SK-N-SH (cell line): Measurements from ENCODE around the gene STK26. TPM values are rescaled to one million over a fixed set of nuclear protein-coding genes. Genes with fewer than 3 reads are reported as not detected.
"Not testable (repeated sequence)": the region's sequence is repeated elsewhere in the genome, so short reads cannot be mapped to it uniquely, and the experiment has no call there.

Experiments used
- CTCF ChIA-PET: fragments of 300-600, 350-600 bp; formaldehyde crosslinking; extraction: SDS; loops from one replicate; lab custom pipeline; 2021; lab: Yijun Ruan, JAX
- POLR2A ChIA-PET: fragments of 350-600 bp; sonication (Branson Sonifier 250); formaldehyde crosslinking; extraction: SDS; loops from one replicate; lab custom pipeline; 2020; ENCODE audit warnings: antibody characterized with exemption, inconsistent platforms; lab: Yijun Ruan, JAX
- DNase-seq: peaks from one replicate; pipeline ENCODE4 v3.0.0; 2012
- H2AFZ ChIP-seq: fragments of 200-600 bp; sonication (generic); 2 replicates; pipeline ENCODE4 v1.8.1; 2016; ENCODE audit warnings: antibody characterized with exemption, mild to moderate bottlenecking, low read depth
- H3F3A ChIP-seq: fragments of 200-600 bp; sonication (generic); replicated peaks from 2 replicates; pipeline ENCODE3; 2016; ENCODE audit warnings: antibody characterized with exemption, mild to moderate bottlenecking; ENCODE audit not compliant: insufficient read depth
- H3K27ac ChIP-seq, 2 experiments: fragments of 200-500 bp in 1 of 2; fragments of 200-600 bp in 1 of 2; sonication (Bioruptor generic) in 1 of 2; sonication (generic), shearing (Covaris generic) in 1 of 2; 2 replicates each; pipeline versions ENCODE4 v1.5.1 to v1.6.1; 2014 to 2016; ENCODE audit warnings: low read depth in 2 of 2, inconsistent platforms in 1 of 2, low read length in 1 of 2, mild to moderate bottlenecking in 1 of 2, mixed read lengths in 1 of 2
- H3K27me3 ChIP-seq: fragments of 200-600 bp; sonication (generic), shearing (Covaris generic); 2 replicates; pipeline ENCODE4 v1.6.1; 2016; ENCODE audit warnings: mixed run types; ENCODE audit not compliant: insufficient read depth
- H3K36me3 ChIP-seq, 2 experiments: fragments of 200-500 bp in 1 of 2; fragments of 200-600 bp in 1 of 2; sonication (Bioruptor generic) in 1 of 2; sonication (generic) in 1 of 2; replicated peaks in 1 of 2; 2 replicates each; pipeline versions ENCODE3 to v1.5.1; 2014 to 2016; ENCODE audit warnings: low read length in 1 of 2, mild to moderate bottlenecking in 1 of 2; ENCODE audit not compliant: insufficient read depth in 2 of 2, control insufficient read depth in 1 of 2
- H3K4me1 ChIP-seq, 2 experiments: fragments of 200-500 bp in 1 of 2; fragments of 200-600 bp in 1 of 2; sonication (Bioruptor generic) in 1 of 2; sonication (generic), shearing (Covaris generic) in 1 of 2; 2 replicates each; pipeline versions ENCODE4 v1.5.1 to v1.6.1; 2014 to 2016; ENCODE audit warnings: low read depth in 1 of 2, low read length in 1 of 2, mixed run types in 1 of 2; ENCODE audit not compliant: insufficient read depth in 2 of 2, control insufficient read depth in 1 of 2
- H3K4me2 ChIP-seq: fragments of 200-600 bp; sonication (generic), shearing (Covaris generic); 2 replicates; pipeline ENCODE4 v1.6.1; 2017; ENCODE audit warnings: mixed run types
- H3K4me3 ChIP-seq, 2 experiments: fragments of 200-500 bp in 1 of 2; fragments of 200-600 bp in 1 of 2; sonication (Bioruptor generic) in 1 of 2; sonication (generic), shearing (Covaris generic) in 1 of 2; 2 replicates each; pipeline versions ENCODE4 v1.5.1 to v1.8.1; 2014 to 2016; ENCODE audit warnings: low read depth in 2 of 2, inconsistent platforms in 1 of 2, low read length in 1 of 2, mild to moderate bottlenecking in 1 of 2, mixed read lengths in 1 of 2, moderate library complexity in 1 of 2
- H3K79me2 ChIP-seq: fragments of 200-600 bp; sonication (generic); 2 replicates; pipeline ENCODE4 v1.8.1; 2017; ENCODE audit warnings: mild to moderate bottlenecking; ENCODE audit not compliant: insufficient read depth
- H3K9ac ChIP-seq: fragments of 200-600 bp; sonication (generic); 2 replicates; pipeline ENCODE4 v1.6.1; 2017; ENCODE audit warnings: mixed run types
- H3K9me2 ChIP-seq: fragments of 200-600 bp; sonication (generic); 2 replicates; pipeline ENCODE4 v1.6.1; 2017; ENCODE audit warnings: mixed run types
- H3K9me3 ChIP-seq: fragments of 200-600 bp; sonication (generic); 2 replicates; pipeline ENCODE4 v1.6.1; 2017; ENCODE audit warnings: mixed run types, mild to moderate bottlenecking, moderate library complexity
- H4K20me1 ChIP-seq: fragments of 200-600 bp; sonication (generic); 2 replicates; pipeline ENCODE4 v1.6.1; 2017; ENCODE audit warnings: mild to moderate bottlenecking, mixed run types; ENCODE audit not compliant: insufficient read depth
- ELF1 ChIP-seq: IDR thresholded peaks from 2 replicates; pipeline ENCODE4 v1.4.0; 2012
- JUND ChIP-seq: IDR thresholded peaks from 2 replicates; pipeline ENCODE4 v1.4.0; 2012
- MXI1 ChIP-seq: IDR thresholded peaks from 2 replicates; pipeline ENCODE4 v1.6.1; 2012; ENCODE audit warnings: mild to moderate bottlenecking, low read depth, low read length, improper control_type of control experiment
- NRF1 ChIP-seq: IDR thresholded peaks from 2 replicates; pipeline ENCODE4 v1.6.1; 2012; ENCODE audit warnings: low read depth, mild to moderate bottlenecking, low read length
- POLR2AphosphoS5 ChIP-seq: IDR thresholded peaks from 2 replicates; pipeline ENCODE4 v1.6.1; 2012; ENCODE audit warnings: low read depth, low read length
- RAD21 ChIP-seq: IDR thresholded peaks from 2 replicates; pipeline ENCODE4 v1.6.1; 2012; ENCODE audit warnings: mild to moderate bottlenecking, low read length
- RCOR1 ChIP-seq: fragments of 150-350 bp; IDR thresholded peaks from 2 replicates; pipeline ENCODE4 v1.6.1; 2017; ENCODE audit warnings: antibody characterized with exemption, low read length
- RFX5 ChIP-seq: IDR thresholded peaks from 2 replicates; pipeline ENCODE4 v1.6.1; 2012; ENCODE audit warnings: mild to moderate bottlenecking, improper control_type of control experiment, low read length
- RXRA ChIP-seq: IDR thresholded peaks from 2 replicates; pipeline ENCODE4 v1.4.0; 2012; ENCODE audit warnings: low read depth, mild to moderate bottlenecking, borderline replicate concordance
- SMC3 ChIP-seq: IDR thresholded peaks from 2 replicates; pipeline ENCODE4 v1.6.1; 2012; ENCODE audit warnings: low read depth, low read length, improper control_type of control experiment
- WGBS: methylation state at CpG from one replicate; pipeline ENCODE4 v1.1.6; 2017; ENCODE audit warnings: low lambda C conversion rate; 5-methylcytosine and 5-hydroxymethylcytosine counted together
- polyA plus RNA-seq, 3 experiments: library from polyadenylated mRNA; depleted of rRNA; stranded (reverse); fragments of >200 nt; gene quantifications; 2 replicates each; pipeline ENCODE4 v1.2.3, GENCODE V29; 2012
- TF ChIP-seq, protein P1 (sequence below): fragments of 200-600 bp; sonication (generic); IDR thresholded peaks from 2 replicates; pipeline ENCODE4 v1.6.1; 2017; ENCODE audit warnings: antibody characterized with exemption, mild to moderate bottlenecking, moderate library complexity
- TF ChIP-seq, protein P2 (sequence below): IDR thresholded peaks from 2 replicates; pipeline ENCODE4 v1.4.0; 2012; ENCODE audit warnings: low read depth, borderline replicate concordance
- TF ChIP-seq, protein P3 (sequence below): fragments of 150-350 bp; IDR thresholded peaks from 2 replicates; pipeline ENCODE4 v1.6.1; 2017; ENCODE audit warnings: antibody characterized with exemption, low read length, low read depth, borderline replicate concordance
- TF ChIP-seq, protein P4 (sequence below): IDR thresholded peaks from 2 replicates; pipeline ENCODE4; 2012
- TF ChIP-seq, protein P5 (sequence below): IDR thresholded peaks from 2 replicates; pipeline ENCODE4 v1.4.0; 2012; ENCODE audit warnings: low read depth

STK26 gene
- polyA plus RNA-seq, 1 of the 3 experiments (the other 2 are of a cell fraction), result 3.5 TPM

DNA sequence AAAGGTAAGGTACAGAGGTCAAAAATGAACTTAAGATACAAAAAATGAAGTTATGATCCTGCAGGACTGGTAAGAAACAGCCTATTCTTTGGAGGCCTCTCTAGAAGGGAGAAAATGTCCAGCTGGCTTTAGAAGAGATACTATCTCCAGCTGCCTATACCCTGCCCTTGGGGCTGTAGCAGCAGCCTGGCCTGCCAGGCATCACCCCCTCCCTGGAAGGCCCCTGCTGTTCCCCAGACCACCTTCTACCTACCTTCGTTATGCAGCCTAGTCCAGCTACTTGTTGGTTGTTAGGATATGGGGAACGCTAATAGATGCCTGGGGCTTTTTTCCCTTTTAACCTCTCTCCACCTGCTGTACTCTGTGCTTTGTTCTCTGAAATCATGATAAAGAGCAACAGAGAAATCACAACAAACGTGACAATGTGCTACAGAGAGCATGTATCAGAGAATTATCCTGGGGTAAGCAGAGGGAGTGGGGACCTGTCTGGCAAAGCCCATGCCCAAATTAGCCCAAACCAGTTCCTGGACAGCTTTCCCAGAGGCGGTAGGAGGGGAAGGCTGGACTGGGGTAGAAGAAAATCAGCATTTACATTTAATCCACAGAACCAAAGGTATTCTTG is 70.2 kb downstream of the STK26 start (continued):
- TF ChIP-seq SMC3, result no peak
- TF ChIP-seq JUND, result no peak
- TF ChIP-seq, protein P1, sequence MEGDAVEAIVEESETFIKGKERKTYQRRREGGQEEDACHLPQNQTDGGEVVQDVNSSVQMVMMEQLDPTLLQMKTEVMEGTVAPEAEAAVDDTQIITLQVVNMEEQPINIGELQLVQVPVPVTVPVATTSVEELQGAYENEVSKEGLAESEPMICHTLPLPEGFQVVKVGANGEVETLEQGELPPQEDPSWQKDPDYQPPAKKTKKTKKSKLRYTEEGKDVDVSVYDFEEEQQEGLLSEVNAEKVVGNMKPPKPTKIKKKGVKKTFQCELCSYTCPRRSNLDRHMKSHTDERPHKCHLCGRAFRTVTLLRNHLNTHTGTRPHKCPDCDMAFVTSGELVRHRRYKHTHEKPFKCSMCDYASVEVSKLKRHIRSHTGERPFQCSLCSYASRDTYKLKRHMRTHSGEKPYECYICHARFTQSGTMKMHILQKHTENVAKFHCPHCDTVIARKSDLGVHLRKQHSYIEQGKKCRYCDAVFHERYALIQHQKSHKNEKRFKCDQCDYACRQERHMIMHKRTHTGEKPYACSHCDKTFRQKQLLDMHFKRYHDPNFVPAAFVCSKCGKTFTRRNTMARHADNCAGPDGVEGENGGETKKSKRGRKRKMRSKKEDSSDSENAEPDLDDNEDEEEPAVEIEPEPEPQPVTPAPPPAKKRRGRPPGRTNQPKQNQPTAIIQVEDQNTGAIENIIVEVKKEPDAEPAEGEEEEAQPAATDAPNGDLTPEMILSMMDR, result no peak
- TF ChIP-seq, protein P2, sequence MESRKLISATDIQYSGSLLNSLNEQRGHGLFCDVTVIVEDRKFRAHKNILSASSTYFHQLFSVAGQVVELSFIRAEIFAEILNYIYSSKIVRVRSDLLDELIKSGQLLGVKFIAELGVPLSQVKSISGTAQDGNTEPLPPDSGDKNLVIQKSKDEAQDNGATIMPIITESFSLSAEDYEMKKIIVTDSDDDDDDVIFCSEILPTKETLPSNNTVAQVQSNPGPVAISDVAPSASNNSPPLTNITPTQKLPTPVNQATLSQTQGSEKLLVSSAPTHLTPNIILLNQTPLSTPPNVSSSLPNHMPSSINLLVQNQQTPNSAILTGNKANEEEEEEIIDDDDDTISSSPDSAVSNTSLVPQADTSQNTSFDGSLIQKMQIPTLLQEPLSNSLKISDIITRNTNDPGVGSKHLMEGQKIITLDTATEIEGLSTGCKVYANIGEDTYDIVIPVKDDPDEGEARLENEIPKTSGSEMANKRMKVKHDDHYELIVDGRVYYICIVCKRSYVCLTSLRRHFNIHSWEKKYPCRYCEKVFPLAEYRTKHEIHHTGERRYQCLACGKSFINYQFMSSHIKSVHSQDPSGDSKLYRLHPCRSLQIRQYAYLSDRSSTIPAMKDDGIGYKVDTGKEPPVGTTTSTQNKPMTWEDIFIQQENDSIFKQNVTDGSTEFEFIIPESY, result no peak
- TF ChIP-seq, protein P3, sequence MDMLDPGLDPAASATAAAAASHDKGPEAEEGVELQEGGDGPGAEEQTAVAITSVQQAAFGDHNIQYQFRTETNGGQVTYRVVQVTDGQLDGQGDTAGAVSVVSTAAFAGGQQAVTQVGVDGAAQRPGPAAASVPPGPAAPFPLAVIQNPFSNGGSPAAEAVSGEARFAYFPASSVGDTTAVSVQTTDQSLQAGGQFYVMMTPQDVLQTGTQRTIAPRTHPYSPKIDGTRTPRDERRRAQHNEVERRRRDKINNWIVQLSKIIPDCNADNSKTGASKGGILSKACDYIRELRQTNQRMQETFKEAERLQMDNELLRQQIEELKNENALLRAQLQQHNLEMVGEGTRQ, result no peak
- TF ChIP-seq, all 33 proteins: peak for 7

DNA sequence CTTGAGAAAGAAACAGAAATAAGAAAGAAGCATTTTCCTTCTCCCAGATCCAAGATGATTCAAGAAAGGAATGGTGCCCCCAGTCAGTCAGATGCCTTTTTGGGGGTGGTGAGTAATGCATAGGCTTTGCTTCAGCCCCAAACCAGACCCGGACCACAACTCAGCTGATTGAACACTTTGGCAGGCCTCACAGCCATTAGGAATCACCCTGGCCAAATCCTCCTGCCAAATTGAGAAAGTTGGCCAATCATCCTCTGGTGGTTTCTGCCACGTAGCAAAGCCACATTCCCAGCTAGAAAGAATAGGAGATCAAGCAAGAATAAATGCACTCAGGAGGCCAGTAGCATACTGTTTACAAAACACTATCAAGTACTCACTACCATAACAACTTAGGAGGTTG is 71.1 kb downstream of the STK26 start:
- CTCF ChIA-PET, result interaction anchor here (0.9 to 3.2 kb wide), 5 partner anchors 21 to 249 kb away, joined by 3 to 34 read pairs (median 3); partner anchors contain the start of gene RAP2C
- H3K9ac ChIP-seq, result no peak overlapping the region
- no peaks in the 10 kb centered on the region for H4K20me1 ChIP-seq
- POLR2A ChIA-PET, result interaction anchor here (0.8 to 2.6 kb wide), 2 partner anchors 121 to 124 kb away, joined by 4 to 19 read pairs; partner anchors contain the start of gene RAP2C
- peaks cover 0 to 18% of the 10 kb centered on the region in 2 experiments; a peak in 1 of 4 replicates for H3K4me1 ChIP-seq
- H3K9me2 ChIP-seq, result no peaks in the 10 kb centered on the region
- WGBS, result 30% methylated on average over 2 of the region's 2 CpGs
- DNase-seq, result no peak
- H3K9me3 ChIP-seq, result no peaks in the 10 kb centered on the region
- no peaks in the 10 kb centered on the region for H3K79me2 ChIP-seq
- no peak overlapping the region for H3K4me2 ChIP-seq
- H3K4me3 ChIP-seq, result no peak overlapping the region
- H3K27me3 ChIP-seq, result no peaks in the 10 kb centered on the region; the same call in none of the 2 replicates
- H3F3A ChIP-seq, result no peaks in the 10 kb centered on the region
- no peak overlapping the region for H2AFZ ChIP-seq
- TF ChIP-seq, protein P4, sequence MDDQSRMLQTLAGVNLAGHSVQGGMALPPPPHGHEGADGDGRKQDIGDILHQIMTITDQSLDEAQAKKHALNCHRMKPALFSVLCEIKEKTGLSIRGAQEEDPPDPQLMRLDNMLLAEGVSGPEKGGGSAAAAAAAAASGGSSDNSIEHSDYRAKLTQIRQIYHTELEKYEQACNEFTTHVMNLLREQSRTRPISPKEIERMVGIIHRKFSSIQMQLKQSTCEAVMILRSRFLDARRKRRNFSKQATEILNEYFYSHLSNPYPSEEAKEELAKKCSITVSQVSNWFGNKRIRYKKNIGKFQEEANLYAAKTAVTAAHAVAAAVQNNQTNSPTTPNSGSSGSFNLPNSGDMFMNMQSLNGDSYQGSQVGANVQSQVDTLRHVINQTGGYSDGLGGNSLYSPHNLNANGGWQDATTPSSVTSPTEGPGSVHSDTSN, result no peak
- TF ChIP-seq RXRA, result no peak
- TF ChIP-seq, protein P3, result no peak
- TF ChIP-seq RCOR1, result no peak
- TF ChIP-seq RFX5, result no peak
- TF ChIP-seq, protein P2, result no peak
- TF ChIP-seq MXI1, result no peak
- TF ChIP-seq NRF1, result no peak
- TF ChIP-seq, protein P5, sequence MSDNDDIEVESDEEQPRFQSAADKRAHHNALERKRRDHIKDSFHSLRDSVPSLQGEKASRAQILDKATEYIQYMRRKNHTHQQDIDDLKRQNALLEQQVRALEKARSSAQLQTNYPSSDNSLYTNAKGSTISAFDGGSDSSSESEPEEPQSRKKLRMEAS, result no peak
- TF ChIP-seq POLR2AphosphoS5, result no peak
- TF ChIP-seq RAD21, result no peak
- no peak for TF ChIP-seq ELF1
- no peak for TF ChIP-seq SMC3
- TF ChIP-seq, all 33 proteins: peak for 0
- no peaks in the 10 kb centered on the region for H3K36me3 ChIP-seq
- peak overlapping the region in 1 of 2 experiments; percentile 85; a peak in 2 of 4 replicates for H3K27ac ChIP-seq

DNA sequence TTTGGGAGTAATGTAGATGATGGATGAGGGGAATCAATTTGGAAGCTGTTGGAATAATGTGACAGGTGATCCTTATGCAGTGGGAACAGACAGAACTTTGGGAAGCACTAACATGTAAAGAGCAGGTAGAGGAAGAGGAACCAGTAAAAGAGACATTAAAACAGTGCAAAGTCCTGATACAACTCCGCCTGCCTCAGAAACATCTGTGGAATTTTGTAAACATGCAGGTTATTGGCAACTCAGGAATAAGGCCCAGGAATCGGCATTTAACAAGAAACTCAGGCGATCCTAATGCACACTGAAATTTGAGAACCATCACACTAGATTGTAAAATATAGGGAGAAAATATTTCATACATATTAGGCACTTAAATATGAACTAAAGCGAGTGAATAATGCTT is 75.6 kb downstream of the STK26 start:
- H3K9me2 ChIP-seq, H3K36me3 ChIP-seq, H3K27ac ChIP-seq, H3K4me2 ChIP-seq, DNase-seq, H2AFZ ChIP-seq, H3F3A ChIP-seq, H3K79me2 ChIP-seq, H3K4me1 ChIP-seq, H3K9ac ChIP-seq, POLR2A ChIA-PET, H4K20me1 ChIP-seq, H3K4me3 ChIP-seq, H3K9me3 ChIP-seq: not testable (repeated sequence)
- CTCF ChIA-PET, result interaction anchor here (0.7 kb wide), 1 partner anchor 1572 kb away, joined by 3 read pairs; no protein-coding TSS in a partner anchor
- peaks cover 13% of the 10 kb centered on the region for H3K27me3 ChIP-seq
- WGBS, result 35% methylated on average over 4 of the region's 4 CpGs
